ENCODE measurements around the gene C1orf74.

Gene C1orf74

DNA sequence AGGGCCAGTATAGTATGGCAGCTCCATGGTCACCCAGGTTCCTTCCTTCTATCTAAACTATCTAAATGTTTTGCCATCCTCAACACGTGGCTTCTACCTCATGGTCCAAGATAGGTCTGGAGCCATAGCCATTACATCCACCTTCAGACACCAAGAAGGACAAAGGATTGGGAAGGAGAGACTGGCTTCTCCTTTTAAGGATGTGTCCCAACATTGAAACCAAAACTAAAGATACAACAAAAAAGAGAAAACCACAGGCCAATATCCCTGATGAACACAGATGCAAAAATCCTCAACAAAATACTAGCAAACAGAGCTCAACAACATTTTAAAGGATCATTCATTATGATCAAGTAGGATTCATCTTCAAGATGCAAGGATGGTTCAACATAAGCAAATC lies 54.9 kb downstream of the C1orf74 start:
- in situ Hi-C loops (cut with HindIII; ENCODE audit: low pct_ligation_motif_present, low sequenced_read_pairs) = no loop called here

More for the DNA sequence above, 54.9 kb downstream of the C1orf74 start:
- Histone ChIP-seq H3K27me3 (replicated peaks) (no peaks in the 10 kb centered on the region), H3K4me3 (ENCODE audit: low read depth, low read length) (no peak overlapping the region), H3K27ac (no peak overlapping the region), H3K36me3 (replicated peaks) (no peaks in the 10 kb centered on the region)
- DNase-seq = no peak
- TF ChIP-seq, protein P1, sequence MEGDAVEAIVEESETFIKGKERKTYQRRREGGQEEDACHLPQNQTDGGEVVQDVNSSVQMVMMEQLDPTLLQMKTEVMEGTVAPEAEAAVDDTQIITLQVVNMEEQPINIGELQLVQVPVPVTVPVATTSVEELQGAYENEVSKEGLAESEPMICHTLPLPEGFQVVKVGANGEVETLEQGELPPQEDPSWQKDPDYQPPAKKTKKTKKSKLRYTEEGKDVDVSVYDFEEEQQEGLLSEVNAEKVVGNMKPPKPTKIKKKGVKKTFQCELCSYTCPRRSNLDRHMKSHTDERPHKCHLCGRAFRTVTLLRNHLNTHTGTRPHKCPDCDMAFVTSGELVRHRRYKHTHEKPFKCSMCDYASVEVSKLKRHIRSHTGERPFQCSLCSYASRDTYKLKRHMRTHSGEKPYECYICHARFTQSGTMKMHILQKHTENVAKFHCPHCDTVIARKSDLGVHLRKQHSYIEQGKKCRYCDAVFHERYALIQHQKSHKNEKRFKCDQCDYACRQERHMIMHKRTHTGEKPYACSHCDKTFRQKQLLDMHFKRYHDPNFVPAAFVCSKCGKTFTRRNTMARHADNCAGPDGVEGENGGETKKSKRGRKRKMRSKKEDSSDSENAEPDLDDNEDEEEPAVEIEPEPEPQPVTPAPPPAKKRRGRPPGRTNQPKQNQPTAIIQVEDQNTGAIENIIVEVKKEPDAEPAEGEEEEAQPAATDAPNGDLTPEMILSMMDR (IDR thresholded peaks at IDR 0.05; ENCODE audit: low read depth, low read length, missing control alignments) = no peak

Measured in brain microvascular endothelial cell (primary cell).